Kidney glomerular epithelial cell (primary cell): ENCODE results near the gene TRMT1.
A peak's percentile ranks its signal among the peaks of the same experiment; 100 is the strongest.

Experiments
- DNase-seq: peaks from one replicate; lab custom pipeline; 2025; lab: John Stamatoyannopoulos, UW

TRMT1 gene

DNA sequence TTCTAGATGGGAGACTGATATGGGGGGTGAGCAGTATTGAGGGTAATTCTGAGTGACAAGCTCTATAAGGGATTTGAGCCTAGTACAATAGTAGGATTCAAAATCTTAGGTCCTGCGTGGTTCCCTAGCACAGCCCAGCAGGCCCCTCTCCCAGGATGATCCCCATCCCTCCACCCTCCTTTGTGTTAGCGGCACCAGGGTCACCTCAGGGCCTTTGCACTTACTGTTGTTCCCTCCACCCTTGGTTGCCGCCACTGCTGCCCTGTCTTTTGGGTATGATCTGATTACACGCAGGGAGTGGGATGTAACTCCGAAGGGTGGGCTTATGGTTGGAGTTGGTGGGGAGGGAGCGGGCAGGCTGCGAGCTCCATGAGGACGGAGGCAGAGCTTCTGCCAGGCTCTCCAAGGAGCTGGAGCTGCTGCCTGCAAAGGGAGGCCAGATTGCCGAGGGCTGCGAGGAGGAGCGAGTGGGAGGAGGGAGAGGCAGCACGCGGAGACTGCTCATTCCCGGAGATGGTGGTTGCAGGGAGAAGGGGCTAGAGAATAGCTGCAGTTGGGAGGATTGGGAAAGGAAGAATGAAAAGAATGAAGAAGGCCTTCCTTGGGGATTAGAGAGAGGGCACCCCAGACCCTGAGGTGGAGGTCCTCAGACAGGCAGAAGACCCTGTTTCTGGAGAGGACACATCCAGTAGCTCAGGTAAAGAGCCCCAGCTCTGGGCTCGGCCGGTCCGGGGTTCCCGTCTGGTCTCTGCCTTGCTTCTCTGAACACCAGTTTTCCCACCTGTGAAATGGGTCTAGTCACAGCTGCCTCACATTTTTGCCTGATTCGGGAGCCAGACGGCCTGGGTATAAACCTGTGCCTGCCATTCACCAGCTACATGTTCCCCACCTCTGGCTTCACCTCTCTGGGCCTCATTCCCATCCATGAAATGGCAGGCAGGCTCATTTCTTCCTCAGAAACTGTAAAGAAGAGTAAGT, 6.7 kb upstream of the TRMT1 start:
- no peak for DNase-seq

DNA sequence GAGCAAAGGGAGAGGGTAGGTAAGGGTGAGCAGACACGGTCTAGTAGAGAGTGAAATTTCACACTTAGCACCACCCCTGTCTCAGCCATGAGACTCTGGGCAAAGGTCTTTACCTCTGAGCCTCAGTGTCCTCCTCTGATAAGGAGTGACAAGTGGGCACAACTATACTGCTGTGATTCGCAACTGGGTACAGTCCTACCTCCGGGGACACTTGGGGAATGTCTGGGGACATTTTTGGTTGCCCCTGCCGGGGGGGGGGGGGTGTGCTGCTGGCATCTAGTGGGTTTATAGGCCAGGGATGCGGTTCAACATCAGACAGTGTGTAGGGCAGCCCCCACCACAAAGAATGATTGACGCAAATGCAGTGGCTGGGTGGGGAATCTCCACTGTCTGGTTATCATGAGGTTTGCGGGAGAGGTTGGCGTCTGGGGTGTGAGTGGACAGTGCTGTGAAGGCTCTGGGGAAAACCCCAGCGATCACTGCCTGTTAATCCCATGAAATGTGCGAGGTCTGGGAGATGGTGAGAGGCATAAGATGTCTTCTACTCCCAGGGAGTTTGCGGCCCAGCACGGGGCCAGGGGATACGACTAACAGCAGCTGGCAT, 5.8 kb upstream of the TRMT1 start:
- DNase-seq, result no peak

DNA sequence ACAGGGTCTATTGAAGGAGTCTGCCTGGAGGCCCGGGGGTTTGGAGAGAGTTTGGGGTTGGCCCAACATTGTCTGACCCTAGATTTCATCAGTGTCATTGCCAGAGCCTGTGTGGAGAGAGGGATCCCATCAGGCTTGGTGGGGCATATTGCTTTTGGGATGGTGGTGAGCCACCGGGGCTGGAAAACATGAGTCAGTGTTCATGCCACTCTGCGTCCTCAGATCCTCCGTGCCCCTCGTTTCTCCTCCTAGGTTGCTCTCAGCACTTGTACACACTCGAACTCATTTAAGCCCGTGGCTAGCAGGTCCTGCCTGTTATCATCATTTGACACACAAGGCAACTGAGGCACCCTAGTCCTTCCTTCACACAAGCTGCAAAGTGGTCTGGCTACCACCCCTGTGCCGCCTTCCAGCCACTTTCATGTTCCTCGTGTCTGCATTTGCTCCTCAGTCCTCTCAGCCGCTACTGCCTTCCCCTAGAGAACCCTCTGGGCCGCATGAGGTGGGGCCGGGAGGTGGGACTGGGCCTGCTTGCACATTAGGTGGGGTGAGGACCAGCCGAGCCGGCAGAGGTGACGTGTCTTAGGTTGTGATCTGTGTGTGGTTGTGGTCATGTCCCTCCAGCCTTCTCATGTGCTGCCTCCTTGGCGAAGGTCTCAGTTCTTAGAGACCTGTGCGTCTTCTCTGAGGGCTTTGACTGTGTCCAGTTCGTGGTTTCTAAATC, 5.2 kb upstream of the TRMT1 start:
- DNase-seq, result no peak

DNA sequence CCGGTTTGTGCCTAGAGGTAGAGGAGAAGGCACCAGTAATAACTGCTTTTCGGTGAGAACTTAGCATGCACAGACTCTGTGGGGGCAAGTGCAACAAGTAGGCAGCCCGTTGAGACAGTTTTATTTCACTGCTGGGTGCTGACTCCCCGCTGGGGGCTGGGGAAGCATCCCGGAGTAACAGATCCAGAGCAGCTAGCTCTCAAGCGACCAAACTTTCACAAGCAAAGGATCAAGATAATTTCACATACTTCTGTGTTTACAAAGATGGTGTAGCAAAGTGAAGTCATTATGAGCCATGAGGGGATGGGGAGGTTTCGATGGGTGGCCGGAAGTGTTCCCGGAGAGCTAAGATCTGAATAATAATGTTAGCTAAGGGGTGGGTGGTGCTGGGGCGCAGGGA, 4.3 kb upstream of the TRMT1 start:
- DNase-seq, result no peak

DNA sequence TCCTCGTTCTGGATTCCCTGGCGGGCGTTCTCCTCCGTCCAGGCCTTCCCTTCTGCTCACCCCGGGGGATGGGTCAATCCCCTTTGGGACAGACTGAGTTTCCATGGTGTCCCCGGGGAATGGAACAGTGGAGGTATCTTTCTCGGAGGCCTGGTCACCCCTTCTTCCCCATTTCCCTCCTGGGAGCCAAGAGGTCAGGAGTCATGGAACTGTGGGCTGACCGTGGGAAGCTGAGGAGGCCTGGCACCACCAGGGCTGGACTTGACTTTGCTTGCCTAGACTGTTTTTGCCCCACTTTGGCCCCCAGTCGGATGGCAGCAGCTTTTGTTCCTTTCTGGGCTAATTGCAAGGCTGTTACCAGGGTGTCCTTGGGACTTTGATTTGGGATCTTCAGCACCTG, 3.5 kb upstream of the TRMT1 start:
- DNase-seq, result no peak

DNA sequence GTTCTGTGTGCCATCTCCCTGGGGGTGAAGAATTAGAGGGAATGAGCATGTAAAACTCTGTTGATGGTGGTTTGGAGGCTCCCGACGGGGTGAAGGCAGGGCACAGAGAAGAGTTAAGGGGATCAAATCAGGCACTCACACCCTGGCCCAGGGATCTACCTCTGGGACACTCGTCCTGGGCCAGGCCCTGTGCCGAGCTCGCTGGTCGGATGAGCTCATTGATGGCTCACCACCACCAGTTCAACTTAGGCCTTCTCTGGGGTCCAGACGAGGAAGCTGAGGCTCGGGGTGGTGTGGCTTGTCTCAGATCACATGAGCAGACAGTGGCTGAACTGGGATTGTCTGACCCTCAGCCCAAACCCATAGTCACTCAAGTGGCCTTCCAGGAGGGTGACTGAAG, 3.1 kb upstream of the TRMT1 start:
- no peak for DNase-seq

DNA sequence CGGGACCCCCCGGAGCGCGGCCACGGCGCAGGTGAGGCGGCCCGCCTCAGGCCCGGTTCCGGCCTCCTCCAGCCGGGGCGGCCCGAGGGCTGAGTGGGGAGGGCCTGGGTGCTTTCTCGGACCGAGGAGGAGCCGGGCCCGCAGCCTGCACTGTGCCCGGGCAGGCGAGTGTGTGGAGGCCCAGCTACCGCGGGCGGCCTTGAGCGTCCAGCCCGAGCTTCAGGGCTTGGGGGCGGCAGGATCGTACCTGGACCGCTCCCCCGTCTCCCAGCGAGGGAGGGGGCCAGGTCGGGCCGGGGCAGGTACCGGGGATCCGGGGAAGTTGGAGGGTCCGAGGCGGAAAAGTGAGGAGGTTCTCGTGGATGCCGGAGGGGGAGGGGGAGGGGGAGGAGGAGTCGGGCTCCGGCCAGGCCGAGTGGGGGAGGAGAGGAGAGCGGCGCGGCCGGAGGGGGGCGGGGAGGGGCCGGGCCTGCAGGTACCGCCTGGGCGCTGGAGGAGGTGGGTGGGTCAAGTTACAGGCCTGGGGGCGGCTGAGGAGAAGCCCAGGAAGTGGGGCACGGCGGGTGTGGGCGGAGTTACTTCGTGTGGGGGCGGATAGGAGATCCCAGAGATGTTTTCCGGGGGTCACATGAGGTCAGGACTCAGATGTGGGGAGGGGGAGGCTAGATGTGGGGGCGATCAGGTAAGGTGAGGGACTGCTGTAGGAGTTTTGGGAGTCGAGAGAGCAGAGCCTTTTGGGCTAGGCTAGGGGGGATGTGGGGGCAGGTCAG, 2.1 kb upstream of the TRMT1 start:
- DNase-seq, result peak; percentile 18

DNA sequence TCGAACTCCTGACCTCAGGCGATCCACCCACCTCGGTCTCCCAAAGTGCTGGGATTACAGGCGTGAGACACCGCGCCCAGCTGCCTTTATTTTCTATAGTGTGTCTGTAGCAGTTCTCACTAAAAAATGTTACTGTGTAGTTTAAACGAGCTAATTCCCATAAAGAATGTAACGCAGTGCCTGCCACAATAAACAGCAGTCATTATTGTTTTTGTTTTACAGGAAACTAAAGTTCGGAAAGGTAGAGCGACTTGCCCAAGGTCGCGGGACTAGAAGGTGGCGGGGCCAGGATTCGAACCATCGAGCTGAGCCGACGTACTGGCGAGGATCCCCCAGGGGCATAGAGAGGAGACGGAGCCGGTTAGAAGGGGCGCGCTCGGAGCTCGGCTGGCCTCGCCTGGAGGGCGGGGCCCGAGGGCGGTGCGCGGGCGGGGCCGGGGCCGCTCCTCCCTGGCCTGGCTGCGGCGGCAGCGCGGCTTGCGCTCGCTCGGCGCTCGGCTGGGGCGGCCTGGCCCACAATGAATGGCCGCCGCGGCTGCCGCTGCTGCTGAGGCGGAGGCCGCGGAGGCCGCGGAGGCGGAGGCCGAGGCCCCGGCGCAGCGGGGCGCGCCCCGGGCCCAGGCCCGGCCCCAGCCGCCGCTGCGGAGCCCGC, 1.4 kb upstream of the TRMT1 start, which contains the start of gene NACC1:
Gene NACC1 (plus strand): TSS at position 493 of the 652 bp plus-strand sequence. CDS start 16,944 bp downstream, outside the sequence.
- DNase-seq, result peak; percentile 63

DNA sequence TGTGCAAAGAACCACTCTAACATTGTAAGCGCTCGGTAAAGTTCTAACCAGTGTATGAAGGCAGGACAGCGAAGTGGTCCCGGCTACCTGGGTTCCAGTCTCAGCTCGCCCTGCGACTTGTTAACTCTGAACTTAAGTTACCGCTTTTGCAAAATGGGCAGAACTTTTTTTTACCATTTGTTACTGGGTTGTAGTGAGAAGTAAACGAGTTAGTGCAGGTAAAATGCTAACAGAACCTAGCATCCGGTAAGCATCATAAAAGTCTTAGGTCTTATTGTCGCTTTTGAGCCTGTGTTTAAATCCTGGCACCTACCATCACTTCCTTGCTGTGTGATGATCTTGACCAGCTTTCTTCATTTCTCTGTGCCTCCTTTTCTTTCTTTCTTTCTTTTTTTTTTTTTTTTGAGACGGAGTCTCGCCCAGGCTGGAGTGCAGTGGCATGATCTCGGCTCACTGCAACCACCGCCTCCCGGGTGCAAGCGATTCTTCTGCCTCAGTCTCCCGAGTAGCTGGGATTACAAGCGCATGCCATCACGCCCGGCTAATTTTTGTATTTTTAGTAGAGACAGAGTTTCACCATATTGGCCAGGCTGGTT, 734 bp upstream of the TRMT1 start:
- DNase-seq, result no peak

DNA sequence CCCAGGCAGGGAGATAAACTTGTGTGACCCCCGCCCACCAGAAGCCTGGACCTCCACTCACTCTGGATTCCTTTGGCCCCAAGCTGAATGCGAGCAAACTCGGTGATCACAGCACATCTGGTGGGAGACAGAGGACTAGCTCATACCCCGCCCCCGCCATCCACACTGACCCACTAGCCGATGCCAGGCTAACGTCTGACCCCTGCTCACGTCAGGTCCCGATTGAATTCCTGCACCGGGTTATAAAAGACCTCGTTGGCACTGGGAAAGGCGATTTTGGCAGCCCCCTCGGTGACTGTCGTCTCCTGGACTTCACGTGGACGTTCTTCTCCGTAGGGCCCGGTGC, 631 bp downstream of the TRMT1 start:
- no peak for DNase-seq

DNA sequence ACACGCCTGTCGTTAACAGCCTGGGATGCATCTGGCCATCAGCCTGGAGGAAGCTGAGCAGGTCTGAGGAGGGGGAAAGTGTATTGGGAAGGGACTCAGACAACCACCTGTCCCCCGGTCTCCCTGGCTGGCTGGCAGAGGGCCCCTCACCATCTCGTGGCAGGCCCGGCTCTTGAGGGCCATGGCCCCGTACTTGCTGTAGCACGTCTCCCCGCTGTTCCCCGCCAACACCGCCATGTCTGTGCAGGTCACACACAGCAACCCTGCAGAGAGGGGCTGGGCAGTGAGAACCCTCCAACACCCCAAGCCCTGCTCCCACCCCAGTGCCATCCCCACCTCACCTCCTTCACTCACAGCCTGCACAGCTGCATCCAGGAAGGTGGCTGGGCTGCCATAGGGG, 4.0 kb downstream of the TRMT1 start:
- no peak for DNase-seq

DNA sequence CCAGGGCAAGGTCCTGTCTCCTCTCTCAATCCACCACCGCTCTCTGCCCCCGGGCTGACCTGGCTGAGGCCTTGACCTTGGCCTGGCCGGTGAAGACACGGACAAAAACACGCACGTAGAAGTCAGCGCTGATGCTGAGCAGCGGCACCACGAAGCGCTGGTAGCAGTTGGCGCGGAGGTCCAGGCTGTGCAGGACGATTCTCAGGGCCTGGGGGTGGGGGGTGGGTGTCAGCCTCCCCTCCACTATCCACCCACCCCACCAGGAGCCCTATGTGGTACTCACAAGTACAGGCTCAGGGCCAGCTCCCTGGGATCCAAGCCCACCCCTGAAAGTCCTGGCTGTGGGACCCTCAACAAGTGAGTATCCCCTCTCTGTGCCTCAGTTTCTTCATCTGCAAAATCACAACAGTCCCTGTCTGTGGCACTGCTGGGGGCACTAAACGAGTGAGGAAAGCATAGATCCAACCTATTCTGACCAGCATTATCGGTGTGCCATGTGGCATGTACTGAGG, 6.4 kb downstream of the TRMT1 start:
- no peak for DNase-seq

DNA sequence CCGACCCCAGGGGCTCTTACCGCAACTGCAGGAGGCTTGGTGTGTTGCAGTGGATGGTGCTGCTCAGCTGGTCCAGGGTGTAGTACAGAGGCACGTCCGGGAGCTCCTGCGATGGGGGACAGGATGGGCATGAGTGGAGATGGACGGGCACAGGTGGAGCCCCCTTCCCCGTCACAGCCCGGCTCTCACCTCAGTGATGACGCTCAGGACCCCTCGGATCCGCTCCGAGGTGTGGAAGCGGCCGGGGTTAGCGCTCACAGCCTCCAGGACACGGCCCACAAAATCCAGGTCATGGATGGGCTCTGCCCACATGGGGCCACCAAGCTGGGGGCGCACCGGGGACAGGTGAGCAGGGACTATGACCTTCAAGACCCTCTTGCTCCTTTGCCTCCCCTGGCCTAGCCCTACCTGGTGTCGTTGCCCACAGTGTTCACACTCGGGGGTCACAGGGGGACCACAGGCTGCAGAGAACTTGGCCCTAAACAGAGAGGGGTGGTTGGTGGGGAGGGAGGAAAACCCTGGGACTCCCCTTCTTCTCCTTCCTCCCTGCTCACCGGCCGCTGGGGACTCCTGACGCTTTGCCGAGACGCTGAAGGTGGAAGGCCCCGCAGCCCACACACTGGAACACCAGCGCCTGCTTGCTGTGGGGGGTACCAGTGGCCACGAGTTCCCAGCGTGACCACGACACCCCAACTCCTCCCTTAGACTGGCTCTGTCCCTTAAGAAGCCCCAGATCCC, 7.0 kb downstream of the TRMT1 start:
- DNase-seq, result no peak

DNA sequence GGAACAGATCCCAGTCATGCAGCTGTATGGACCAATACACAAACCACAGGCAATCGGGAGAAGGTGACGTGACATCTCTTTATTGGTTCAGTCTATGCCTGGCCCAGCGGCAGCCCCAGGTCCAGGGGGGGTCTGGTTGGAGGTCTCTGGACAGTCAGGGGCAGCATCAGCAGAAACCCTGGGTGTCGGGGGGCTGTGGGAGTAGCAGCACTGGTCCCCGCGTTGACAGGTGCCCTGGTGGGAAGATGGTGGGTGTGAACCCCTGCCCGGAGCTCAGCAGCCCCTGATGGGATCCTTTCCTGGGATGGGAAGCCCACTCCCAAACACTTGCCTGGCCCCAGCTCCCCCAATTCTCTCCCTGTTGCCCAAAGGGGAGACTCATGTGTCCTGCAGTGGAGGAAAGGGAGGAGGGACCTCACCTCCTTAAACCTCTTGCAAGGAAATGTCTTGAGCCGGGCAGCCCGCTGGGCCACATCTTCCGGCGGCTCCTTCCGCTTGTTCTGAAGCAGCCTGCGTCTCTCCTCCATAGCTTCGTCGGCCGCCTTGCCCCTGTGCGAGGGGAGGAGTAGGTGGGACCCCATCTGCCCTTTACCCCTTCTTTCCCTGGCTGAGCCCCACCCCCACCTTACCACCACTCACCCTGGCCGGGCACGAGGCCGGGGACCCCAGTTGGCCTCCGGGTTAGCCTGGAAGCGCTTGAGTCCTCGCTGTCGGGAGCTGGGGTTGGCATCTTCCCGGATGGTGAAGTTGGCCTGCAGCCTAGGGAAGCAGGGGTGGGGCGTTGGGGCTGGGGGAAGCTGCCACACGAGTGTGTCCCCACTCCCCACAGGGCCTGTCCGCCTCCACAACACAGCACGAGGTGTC, 11.5 kb downstream of the TRMT1 start:
- no peak for DNase-seq

DNA sequence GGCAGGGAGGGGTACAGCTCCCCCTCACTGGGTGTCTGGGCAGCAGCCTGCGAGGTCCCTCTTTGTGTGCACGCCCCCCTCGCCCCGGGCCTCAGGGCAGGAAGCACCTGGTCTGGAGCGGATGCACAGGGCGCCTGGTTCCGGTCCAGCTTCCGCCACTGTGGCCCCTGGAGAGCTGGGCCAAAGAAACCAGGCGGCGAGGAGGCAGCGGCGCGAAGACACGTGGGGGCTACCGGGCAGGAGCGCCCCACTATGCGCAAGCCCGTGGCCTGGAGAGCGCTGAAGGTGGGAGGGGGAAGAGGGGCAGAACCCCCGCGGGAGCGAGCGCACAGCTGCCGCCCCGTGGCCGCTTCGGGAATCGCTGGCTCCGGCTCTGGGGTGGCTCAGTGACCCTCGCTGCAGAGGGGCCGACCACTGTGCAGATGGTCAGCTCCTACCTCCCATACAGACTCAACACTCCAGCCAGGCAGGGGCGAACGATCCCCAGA, 12.1 kb downstream of the TRMT1 start:
- no peak for DNase-seq

DNA sequence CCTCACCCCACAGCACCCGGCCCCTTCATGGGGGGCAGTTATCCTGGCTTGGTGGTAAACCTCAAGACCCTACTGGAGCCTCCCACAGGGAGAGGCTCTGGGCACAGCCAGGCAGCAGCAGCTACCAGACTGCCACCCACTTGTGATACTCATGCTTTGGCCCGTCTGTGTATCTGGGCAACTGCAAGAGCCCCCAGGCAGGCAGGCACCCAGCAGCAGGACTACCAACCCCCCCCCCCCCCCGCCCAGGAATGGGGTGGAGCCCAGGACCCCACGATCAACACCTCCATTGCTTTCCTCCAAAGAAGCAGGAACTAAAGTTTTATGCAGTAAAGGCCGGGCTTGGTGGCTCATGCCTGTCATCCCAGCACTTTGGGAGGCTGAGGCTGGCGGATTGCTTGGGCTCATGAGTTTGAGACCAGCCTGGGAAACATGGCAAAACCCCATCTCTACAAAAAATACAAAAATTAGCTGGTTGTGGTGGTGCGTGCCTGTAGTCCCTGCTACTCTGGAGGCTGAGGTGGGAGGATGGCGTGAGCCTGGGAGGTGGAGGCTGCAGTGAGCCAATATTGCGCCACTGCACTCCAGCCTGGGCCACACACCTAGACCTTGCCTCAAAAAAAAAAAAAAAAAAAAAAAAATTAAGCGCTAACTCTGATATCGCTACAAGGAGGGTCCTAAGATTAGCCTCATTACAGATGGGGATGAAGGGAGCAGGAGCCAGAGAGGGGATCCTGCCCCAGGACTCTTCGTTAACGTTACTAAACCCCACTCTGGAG, 12.8 kb downstream of the TRMT1 start:
- DNase-seq, result no peak

DNA sequence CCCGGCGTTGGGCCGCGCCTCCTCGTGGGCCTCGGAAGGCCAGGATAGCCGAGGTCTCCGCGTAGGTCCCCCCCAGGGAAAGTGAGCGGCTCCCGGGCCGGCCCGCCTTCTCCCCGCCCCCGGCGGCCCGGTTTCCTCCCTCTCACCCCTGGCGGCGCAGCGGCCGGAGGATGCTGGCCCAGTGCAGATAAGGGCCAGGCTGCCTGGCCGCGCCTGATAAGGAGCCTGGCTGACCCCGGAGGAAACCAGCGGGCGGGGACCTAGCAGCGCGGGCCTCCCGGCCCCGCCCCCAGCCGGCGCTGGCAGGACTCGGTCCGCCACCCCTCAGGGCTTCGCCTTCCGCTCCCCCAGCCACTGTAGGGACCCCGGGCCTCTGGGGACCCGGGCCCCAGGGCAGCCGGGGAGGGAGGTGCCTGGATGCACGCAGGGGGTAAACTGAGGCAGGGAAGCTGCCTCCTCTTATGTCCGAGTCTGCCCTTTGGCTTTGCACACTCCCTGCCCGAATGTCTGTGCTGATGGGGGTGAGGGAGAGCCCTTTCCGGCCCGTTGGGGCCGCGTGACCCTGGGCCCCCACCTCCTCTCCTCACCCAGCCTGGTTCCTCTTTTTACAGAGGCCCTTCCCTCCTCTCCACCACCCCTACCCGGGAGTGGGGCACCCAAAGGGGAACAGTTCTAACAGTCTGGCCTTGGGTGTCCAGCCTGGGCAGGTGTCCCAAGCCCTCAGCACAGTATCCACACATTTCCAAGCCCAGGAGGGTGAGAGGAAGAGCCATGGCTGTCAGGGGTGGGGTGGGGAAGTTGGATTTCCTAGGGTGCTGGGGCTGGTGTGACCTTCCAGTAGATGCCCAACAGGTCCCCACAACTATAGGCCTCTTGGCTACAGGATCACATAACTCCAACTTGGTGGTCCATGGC, 13.6 kb downstream of the TRMT1 start, which contains the start of gene LYL1:
Gene LYL1 (minus strand): TSS at position 193 of the 915 bp plus-strand sequence. CDS start 1,687 bp downstream, outside the sequence.
- DNase-seq, result no peak
